Osteocyte (in vitro differentiated cells): ENCODE measurements around the gene FARS2. TPM values are rescaled to one million over a fixed set of nuclear protein-coding genes. Genes with fewer than 3 reads are reported as not detected.

ENCODE experiments used
- DNase-seq: peaks from one replicate; pipeline ENCODE4 v3.0.0; 2021; ENCODE audit warnings: mixed read lengths; ENCODE audit not compliant: unreplicated experiment; ENCODE audit errors: extremely low spot score
- H3K27ac Mint-ChIP-seq: one replicate; pipeline ENCODE4 v1.8.0; 2021; ENCODE audit warnings: mild to moderate bottlenecking, mixed read lengths; ENCODE audit not compliant: unreplicated experiment
- H3K27me3 Mint-ChIP-seq: one replicate; pipeline ENCODE4 v1.8.0; 2021; ENCODE audit warnings: mixed read lengths; ENCODE audit not compliant: unreplicated experiment
- H3K36me3 Mint-ChIP-seq: one replicate; pipeline ENCODE4 v1.8.0; 2021; ENCODE audit warnings: mixed read lengths; ENCODE audit not compliant: unreplicated experiment
- H3K4me1 Mint-ChIP-seq: one replicate; pipeline ENCODE4 v1.8.0; 2021; ENCODE audit warnings: mixed read lengths; ENCODE audit not compliant: unreplicated experiment
- H3K4me3 Mint-ChIP-seq: one replicate; pipeline ENCODE4 v1.8.0; 2021; ENCODE audit warnings: mild to moderate bottlenecking, moderate library complexity, mixed read lengths; ENCODE audit not compliant: unreplicated experiment
- H3K9me3 Mint-ChIP-seq: one replicate; pipeline ENCODE4 v1.8.0; 2021; ENCODE audit warnings: mixed read lengths; ENCODE audit not compliant: unreplicated experiment
- CTCF ChIP-seq: fragments of 200-600 bp; sonication (generic); IDR thresholded peaks from 2 replicates; pipeline ENCODE4 v1.5.0; 2021; ENCODE audit warnings: antibody characterized with exemption, mild to moderate bottlenecking, moderate library complexity
- total RNA-seq: library from RNA; stranded (reverse); gene quantifications from 2 replicates; pipeline ENCODE4 v1.2.1, GENCODE V29; 2021

FARS2 gene
- total RNA-seq, 1 donor from 2014 or later: 17.4 TPM

GRCh38 chr6:5590187-5590586 is 328.9 kb downstream of the FARS2 start:
- Mint-ChIP-seq H3K9me3 (peaks cover 11% of the 10 kb centered on the region), H3K36me3 (peaks cover 3% of the 10 kb centered on the region), H3K4me1 (no peaks in the 10 kb centered on the region), H3K27me3 (no peaks in the 10 kb centered on the region), H3K27ac (no peak overlapping the region), H3K4me3 (no peak overlapping the region)
- no peak for DNase-seq
- no peak for TF ChIP-seq CTCF

GRCh38 chr6:5592886-5593519 is 331.7 kb downstream of the FARS2 start:
- no peaks in the 10 kb centered on the region for H3K9me3 Mint-ChIP-seq
- TF ChIP-seq CTCF: no peak
- H3K36me3 Mint-ChIP-seq: no peaks in the 10 kb centered on the region
- DNase-seq: no peak
- no peak overlapping the region for H3K27ac Mint-ChIP-seq
- H3K27me3 Mint-ChIP-seq: no peaks in the 10 kb centered on the region
- no peak overlapping the region for H3K4me3 Mint-ChIP-seq
- H3K4me1 Mint-ChIP-seq: no peaks in the 10 kb centered on the region

GRCh38 chr6:5595184-5595583 is 333.9 kb downstream of the FARS2 start:
- no peak for TF ChIP-seq CTCF
- no peaks in the 10 kb centered on the region for H3K4me1 Mint-ChIP-seq
- no peaks in the 10 kb centered on the region for H3K9me3 Mint-ChIP-seq
- DNase-seq: no peak
- H3K27ac Mint-ChIP-seq: no peak overlapping the region
- H3K36me3 Mint-ChIP-seq: no peaks in the 10 kb centered on the region
- no peak overlapping the region for H3K4me3 Mint-ChIP-seq
- H3K27me3 Mint-ChIP-seq: no peaks in the 10 kb centered on the region

GRCh38 chr6:5597413-5597812 is 336.1 kb downstream of the FARS2 start:
- no peak for DNase-seq
- no peaks in the 10 kb centered on the region for H3K27me3 Mint-ChIP-seq
- no peak overlapping the region for H3K4me3 Mint-ChIP-seq
- H3K36me3 Mint-ChIP-seq: no peaks in the 10 kb centered on the region
- no peaks in the 10 kb centered on the region for H3K9me3 Mint-ChIP-seq
- TF ChIP-seq CTCF: no peak
- H3K4me1 Mint-ChIP-seq: no peaks in the 10 kb centered on the region
- no peak overlapping the region for H3K27ac Mint-ChIP-seq

- H3K9me3 Mint-ChIP-seq: no peaks in the 10 kb centered on the region
- no peak for TF ChIP-seq CTCF
- no peak overlapping the region for H3K27ac Mint-ChIP-seq
- H3K4me3 Mint-ChIP-seq: no peak overlapping the region
- H3K36me3 Mint-ChIP-seq: no peaks in the 10 kb centered on the region
- no peaks in the 10 kb centered on the region for H3K27me3 Mint-ChIP-seq
- no peak for DNase-seq
- H3K4me1 Mint-ChIP-seq: no peaks in the 10 kb centered on the region
Observed at GRCh38 chr6:5598123-5598522, 336.8 kb downstream of the FARS2 start.
